DOHH2 (cell line): Measurements from ENCODE around the gene LZTR1.
"Not testable (repeated sequence)": the region's sequence is repeated elsewhere in the genome, so short reads cannot be mapped to it uniquely, and the experiment has no call there.

Experiments used
- H3F3A ChIP-seq: fragments of 200-600 bp; sonication (generic), shearing (Covaris generic); 2 replicates; pipeline ENCODE4 v1.6.0; 2016; ENCODE audit warnings: antibody characterized with exemption, mild to moderate bottlenecking; ENCODE audit not compliant: control insufficient read depth, insufficient read depth
- H3K27ac ChIP-seq: fragments of 200-600 bp; sonication (generic); 2 replicates; pipeline ENCODE4 v1.5.1; 2014; ENCODE audit warnings: low read depth, mild to moderate bottlenecking, low read length, moderate library complexity
- H3K27me3 ChIP-seq: fragments of 200-600 bp; sonication (generic); 2 replicates; pipeline ENCODE4 v1.6.1; 2014; ENCODE audit warnings: mild to moderate bottlenecking, low read length, mixed read lengths; ENCODE audit not compliant: control insufficient read depth
- H3K36me3 ChIP-seq: fragments of 200-600 bp; sonication (generic); 2 replicates; pipeline ENCODE4 v1.6.1; 2014; ENCODE audit warnings: mild to moderate bottlenecking, low read length, moderate library complexity, mixed read lengths; ENCODE audit not compliant: control insufficient read depth
- H3K4me1 ChIP-seq: fragments of 200-600 bp; sonication (generic); 2 replicates; pipeline ENCODE4 v1.6.1; 2014; ENCODE audit warnings: mild to moderate bottlenecking, low read length, mixed read lengths; ENCODE audit not compliant: control insufficient read depth
- H3K4me2 ChIP-seq: fragments of 200-600 bp; sonication (generic); 2 replicates; pipeline ENCODE4 v1.6.0; 2014; ENCODE audit warnings: mild to moderate bottlenecking, low read length, moderate library complexity
- H3K4me3 ChIP-seq: fragments of 200-600 bp; sonication (generic); 2 replicates; pipeline ENCODE4 v1.5.1; 2014; ENCODE audit warnings: mild to moderate bottlenecking, low read length, mixed read lengths
- H3K79me2 ChIP-seq: fragments of 200-600 bp; sonication (generic); 2 replicates; pipeline ENCODE4 v1.6.1; 2014; ENCODE audit warnings: mild to moderate bottlenecking, low read length, mixed read lengths; ENCODE audit not compliant: control insufficient read depth
- H3K9me2 ChIP-seq: fragments of 200-600 bp; sonication (generic); replicated peaks from 2 replicates; pipeline ENCODE4 v1.6.1; 2014; ENCODE audit warnings: mild to moderate bottlenecking, low read length, mixed read lengths; ENCODE audit not compliant: control insufficient read depth
- H3K9me3 ChIP-seq: fragments of 200-600 bp; sonication (generic); 2 replicates; pipeline ENCODE4 v1.6.1; 2014; ENCODE audit warnings: antibody characterized with exemption, low read length, mixed read lengths; ENCODE audit not compliant: control insufficient read depth, insufficient read depth
- H4K20me1 ChIP-seq: fragments of 200-600 bp; sonication (generic); 2 replicates; pipeline ENCODE4 v1.6.0; 2014; ENCODE audit warnings: low read depth, mild to moderate bottlenecking, antibody characterized with exemption, low read length, moderate library complexity; ENCODE audit not compliant: control insufficient read depth, insufficient read depth
- EZH2phosphoT487 ChIP-seq: fragments of 200-600 bp; sonication (generic); IDR thresholded peaks from 2 replicates; pipeline ENCODE4 v1.6.1; 2017; ENCODE audit warnings: borderline replicate concordance, mild to moderate bottlenecking, antibody characterized with exemption, low read length, moderate library complexity, mixed read lengths
- TF ChIP-seq, protein P1 (sequence below): fragments of 200-600 bp; sonication (generic); IDR thresholded peaks from one replicate; pipeline ENCODE4 v1.5.1; 2014; ENCODE audit warnings: antibody characterized with exemption, mild to moderate bottlenecking, low read depth, low read length; ENCODE audit not compliant: poor library complexity, severe bottlenecking

Gene LZTR1

DNA sequence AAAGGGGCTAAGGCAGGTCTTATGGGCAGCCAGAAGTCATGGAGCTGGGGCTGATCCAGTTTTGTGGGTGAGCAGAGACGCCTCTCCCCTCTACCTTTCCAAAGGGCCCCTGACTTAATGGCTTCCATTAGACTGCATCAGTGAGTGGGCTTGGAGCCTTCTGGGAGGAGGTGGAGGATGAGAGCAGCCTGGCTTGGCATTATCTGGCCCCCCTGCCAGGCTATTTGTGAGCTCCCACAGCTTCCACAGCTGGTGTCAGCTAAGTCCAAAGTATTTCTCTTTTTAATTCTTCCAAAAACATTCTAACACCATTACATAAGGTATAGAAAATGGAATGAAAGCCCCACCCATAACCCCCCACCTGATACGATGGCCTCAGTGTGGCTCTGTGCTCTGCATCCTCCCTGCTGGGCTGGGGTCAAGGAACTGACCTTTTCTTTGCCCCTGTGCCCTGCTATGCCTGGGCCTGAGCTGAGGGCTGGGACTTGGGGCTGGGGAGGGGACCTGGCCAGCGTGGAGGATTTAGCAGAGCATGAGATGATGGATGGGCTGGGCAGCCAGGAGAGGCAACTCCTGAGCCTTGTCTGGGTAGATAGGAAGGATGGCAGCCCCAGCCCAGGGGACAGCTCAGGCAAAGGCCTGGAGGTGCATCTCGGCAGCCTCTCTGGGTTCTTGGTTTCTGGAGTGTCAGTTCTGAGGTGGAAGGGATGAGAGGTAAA lies 11.0 kb upstream of the LZTR1 start:
- H4K20me1 ChIP-seq, result no peaks in the 10 kb centered on the region
- TF ChIP-seq, protein P1, sequence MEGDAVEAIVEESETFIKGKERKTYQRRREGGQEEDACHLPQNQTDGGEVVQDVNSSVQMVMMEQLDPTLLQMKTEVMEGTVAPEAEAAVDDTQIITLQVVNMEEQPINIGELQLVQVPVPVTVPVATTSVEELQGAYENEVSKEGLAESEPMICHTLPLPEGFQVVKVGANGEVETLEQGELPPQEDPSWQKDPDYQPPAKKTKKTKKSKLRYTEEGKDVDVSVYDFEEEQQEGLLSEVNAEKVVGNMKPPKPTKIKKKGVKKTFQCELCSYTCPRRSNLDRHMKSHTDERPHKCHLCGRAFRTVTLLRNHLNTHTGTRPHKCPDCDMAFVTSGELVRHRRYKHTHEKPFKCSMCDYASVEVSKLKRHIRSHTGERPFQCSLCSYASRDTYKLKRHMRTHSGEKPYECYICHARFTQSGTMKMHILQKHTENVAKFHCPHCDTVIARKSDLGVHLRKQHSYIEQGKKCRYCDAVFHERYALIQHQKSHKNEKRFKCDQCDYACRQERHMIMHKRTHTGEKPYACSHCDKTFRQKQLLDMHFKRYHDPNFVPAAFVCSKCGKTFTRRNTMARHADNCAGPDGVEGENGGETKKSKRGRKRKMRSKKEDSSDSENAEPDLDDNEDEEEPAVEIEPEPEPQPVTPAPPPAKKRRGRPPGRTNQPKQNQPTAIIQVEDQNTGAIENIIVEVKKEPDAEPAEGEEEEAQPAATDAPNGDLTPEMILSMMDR, result no peak
- TF ChIP-seq EZH2phosphoT487, result no peak
- H3K27me3 ChIP-seq, result peaks cover under 1% of the 10 kb centered on the region
- H3K27ac ChIP-seq, result no peak overlapping the region
- no peaks in the 10 kb centered on the region for H3K9me3 ChIP-seq
- H3K9me2 ChIP-seq, result no peaks in the 10 kb centered on the region
- H3F3A ChIP-seq, result no peaks in the 10 kb centered on the region
- peaks cover 6% of the 10 kb centered on the region; the same call in 1 of the 2 replicates for H3K4me1 ChIP-seq
- H3K4me2 ChIP-seq, result no peak overlapping the region
- H3K36me3 ChIP-seq, result no peaks in the 10 kb centered on the region
- H3K4me3 ChIP-seq, result no peak overlapping the region
- H3K79me2 ChIP-seq, result no peaks in the 10 kb centered on the region

DNA sequence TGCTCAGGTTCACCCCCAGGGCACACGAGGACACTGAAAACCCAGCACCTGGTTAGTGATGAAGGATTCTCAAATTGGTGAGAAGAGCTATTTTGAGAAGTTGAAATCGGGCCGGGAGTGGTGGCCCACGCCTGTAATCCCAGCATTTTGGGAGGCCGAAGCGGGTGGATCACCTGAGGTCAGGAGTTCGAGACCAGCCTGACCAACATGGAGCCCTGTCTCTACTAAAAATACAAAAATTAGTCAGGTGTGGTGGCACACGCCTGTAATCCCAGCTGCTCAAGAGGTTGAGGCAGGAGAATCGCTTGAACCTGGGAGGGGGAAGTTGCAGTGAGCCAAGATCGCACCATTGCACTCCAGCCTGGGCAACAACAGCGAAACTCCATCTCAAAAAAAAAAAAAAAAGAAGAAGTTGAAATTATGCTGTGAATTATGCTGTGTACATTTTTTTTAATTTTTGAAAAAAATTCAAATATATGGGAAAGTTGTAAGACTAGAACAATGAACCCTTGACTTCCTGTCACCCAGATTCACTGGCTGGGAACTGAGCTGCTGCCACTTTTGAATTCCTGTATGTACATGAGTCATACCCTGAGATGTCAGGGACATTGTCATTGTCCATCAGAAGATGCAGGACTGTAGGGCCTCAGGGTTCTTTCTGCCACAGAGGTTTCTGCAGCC lies 9.9 kb upstream of the LZTR1 start:
- H3K36me3 ChIP-seq, H3K27me3 ChIP-seq, H3K27ac ChIP-seq, H3K9me2 ChIP-seq, H4K20me1 ChIP-seq, H3K4me2 ChIP-seq, H3F3A ChIP-seq, H3K4me1 ChIP-seq, H3K79me2 ChIP-seq, H3K4me3 ChIP-seq, H3K9me3 ChIP-seq: not testable (repeated sequence)

DNA sequence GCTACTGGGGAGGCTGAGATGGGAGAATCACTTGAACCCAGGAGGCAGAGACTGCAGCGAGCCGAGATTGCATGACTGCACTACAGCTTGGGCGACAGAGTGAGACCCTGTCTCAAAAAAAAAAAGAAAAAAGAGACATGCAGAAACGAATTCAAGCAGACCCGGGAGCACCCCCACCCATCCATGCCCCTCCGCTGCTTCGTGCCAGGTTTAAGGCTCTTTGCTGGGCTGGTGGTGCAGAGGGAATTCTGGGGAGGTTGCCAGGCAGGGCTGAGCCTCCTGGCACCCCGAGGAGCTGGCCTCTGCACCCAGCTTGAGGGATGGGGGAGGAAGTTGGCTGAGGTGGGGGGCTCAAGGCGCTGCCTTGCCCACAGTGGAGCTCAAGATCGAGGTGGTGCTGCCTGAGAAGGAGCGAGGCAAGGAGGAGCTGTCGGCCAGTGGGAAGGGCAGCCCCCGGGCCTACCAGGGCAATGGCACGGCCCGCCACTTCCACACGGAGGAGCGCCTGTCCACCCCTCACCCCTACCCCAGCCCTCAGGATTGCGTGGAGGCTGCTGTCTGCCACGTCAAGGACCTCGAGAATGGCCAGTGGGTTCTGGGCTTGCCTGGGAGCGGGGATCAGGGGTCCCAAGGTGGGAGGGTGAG lies 9.0 kb upstream of the LZTR1 start:
- Histone ChIP-seq H3K36me3 (no peaks in the 10 kb centered on the region), H3K9me3 (no peaks in the 10 kb centered on the region), H3K4me2 (no peak overlapping the region), H3K4me3 (no peak overlapping the region), H3K27me3 (no peaks in the 10 kb centered on the region), H3K27ac (no peak overlapping the region), H4K20me1 (no peaks in the 10 kb centered on the region), H3K4me1 (peaks cover 6% of the 10 kb centered on the region; the same call in 1 of the 2 replicates), H3F3A (no peaks in the 10 kb centered on the region), H3K9me2 (no peaks in the 10 kb centered on the region), H3K79me2 (no peaks in the 10 kb centered on the region)
- TF ChIP-seq, protein P1, result no peak
- no peak for TF ChIP-seq EZH2phosphoT487

DNA sequence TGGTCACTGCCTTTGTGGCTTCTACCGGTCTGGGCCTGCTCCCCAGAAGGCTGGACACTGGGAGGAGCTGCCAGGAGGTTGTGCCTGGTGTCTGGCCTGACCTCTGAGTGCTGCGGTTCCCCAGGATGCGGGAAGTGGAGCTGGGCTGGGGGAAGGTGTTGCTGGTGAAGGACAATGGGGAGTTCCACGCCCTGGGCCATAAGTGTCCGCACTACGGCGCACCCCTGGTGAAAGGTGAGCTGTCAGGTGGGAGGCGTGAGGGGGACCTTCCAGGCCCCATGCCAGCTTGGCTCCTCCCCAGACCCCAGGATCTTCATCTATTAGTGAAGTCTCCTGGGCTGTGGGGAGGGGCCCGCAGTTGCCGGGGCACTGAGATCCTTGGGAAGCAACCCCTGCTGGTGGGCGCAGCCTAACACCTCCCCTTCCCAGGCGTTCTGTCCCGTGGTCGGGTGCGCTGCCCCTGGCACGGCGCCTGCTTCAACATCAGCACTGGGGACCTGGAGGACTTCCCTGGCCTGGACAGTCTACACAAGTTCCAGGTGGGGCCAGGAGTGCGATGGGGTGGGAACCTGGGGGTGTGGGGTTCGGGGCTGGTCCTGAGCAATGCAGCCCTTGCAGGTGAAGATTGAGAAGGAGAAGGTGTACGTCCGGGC lies 8.3 kb upstream of the LZTR1 start:
- Histone ChIP-seq H3K79me2 (no peaks in the 10 kb centered on the region), H3K27me3 (no peaks in the 10 kb centered on the region), H3K36me3 (no peaks in the 10 kb centered on the region), H3K4me1 (peaks cover 6% of the 10 kb centered on the region; the same call in 1 of the 2 replicates), H3K9me3 (peaks cover 5% of the 10 kb centered on the region; the same call in 1 of the 2 replicates), H3K9me2 (no peaks in the 10 kb centered on the region), H4K20me1 (no peaks in the 10 kb centered on the region), H3K27ac (no peak overlapping the region), H3F3A (no peaks in the 10 kb centered on the region), H3K4me2 (no peak overlapping the region), H3K4me3 (no peak overlapping the region)
- TF ChIP-seq EZH2phosphoT487, result no peak
- TF ChIP-seq, protein P1, result no peak
